Mesothelial cell of epicardium (in vitro differentiated cells): ENCODE results near the gene CLASP2. TPM values are rescaled to one million over a fixed set of nuclear protein-coding genes. Genes with fewer than 3 reads are reported as not detected.

ENCODE experiments used
- DNase-seq, 2 experiments: peaks; one replicate each; pipeline ENCODE4 v3.0.0; 2021; ENCODE audit warnings: low spot score in 2 of 2; ENCODE audit not compliant: unreplicated experiment in 2 of 2
- H3K27ac Mint-ChIP-seq: 2 replicates; pipeline ENCODE4 v1.8.0; 2021; ENCODE audit warnings: mixed read lengths
- H3K27me3 Mint-ChIP-seq: 2 replicates; pipeline ENCODE4 v1.8.0; 2021; ENCODE audit warnings: low read depth, mixed read lengths
- H3K36me3 Mint-ChIP-seq: 2 replicates; pipeline ENCODE4 v1.8.0; 2021; ENCODE audit warnings: mixed read lengths
- H3K4me1 Mint-ChIP-seq: 2 replicates; pipeline ENCODE4 v1.8.0; 2021; ENCODE audit warnings: mixed read lengths
- H3K4me3 Mint-ChIP-seq: 2 replicates; pipeline ENCODE4 v1.8.0; 2021; ENCODE audit warnings: mild to moderate bottlenecking, moderate library complexity, mixed read lengths
- H3K9me3 Mint-ChIP-seq: 2 replicates; pipeline ENCODE4 v1.8.0; 2021; ENCODE audit warnings: mixed read lengths
- CTCF ChIP-seq: fragments of 200-600 bp; sonication (generic); IDR thresholded peaks from one replicate; pipeline ENCODE4 v1.5.0; 2021; ENCODE audit warnings: antibody characterized with exemption; ENCODE audit not compliant: unreplicated experiment
- total RNA-seq: library from RNA; stranded (reverse); gene quantifications from 3 replicates; pipeline ENCODE4 v1.2.1, GENCODE V29; 2021

CLASP2 gene
- total RNA-seq, 1 donor from 2014 or later, result 64.4 TPM

GRCh38 chr3:33525232-33525631 lies 192.8 kb downstream of the CLASP2 start:
- TF ChIP-seq CTCF, result no peak
- Mint-ChIP-seq H3K36me3 (peaks cover 75% of the 10 kb centered on the region), H3K9me3 (peaks cover 54% of the 10 kb centered on the region), H3K27ac (no peak overlapping the region), H3K4me1 (no peaks in the 10 kb centered on the region), H3K4me3 (no peak overlapping the region), H3K27me3 (no peaks in the 10 kb centered on the region)
- DNase-seq, result no peak

GRCh38 chr3:33523093-33523667 lies 194.9 kb downstream of the CLASP2 start:
- no peak for TF ChIP-seq CTCF
- Mint-ChIP-seq H3K27me3 (no peaks in the 10 kb centered on the region), H3K27ac (no peak overlapping the region), H3K4me1 (peaks cover 3% of the 10 kb centered on the region), H3K9me3 (peaks cover 44% of the 10 kb centered on the region), H3K4me3 (no peak overlapping the region), H3K36me3 (peaks cover 63% of the 10 kb centered on the region)
- DNase-seq, result no peak

GRCh38 chr3:33521736-33522135 lies 196.3 kb downstream of the CLASP2 start:
- no peak for DNase-seq
- Mint-ChIP-seq H3K36me3 (peaks cover 52% of the 10 kb centered on the region), H3K27me3 (no peaks in the 10 kb centered on the region), H3K4me1 (peaks cover 6% of the 10 kb centered on the region), H3K4me3 (no peak overlapping the region), H3K27ac (no peak overlapping the region), H3K9me3 (peaks cover 34% of the 10 kb centered on the region)
- no peak for TF ChIP-seq CTCF

- TF ChIP-seq CTCF, result no peak
- Mint-ChIP-seq H3K4me3 (no peak overlapping the region), H3K9me3 (no peaks in the 10 kb centered on the region), H3K27me3 (no peaks in the 10 kb centered on the region), H3K4me1 (peaks cover 4% of the 10 kb centered on the region), H3K27ac (no peak overlapping the region), H3K36me3 (peaks cover 34% of the 10 kb centered on the region)
- DNase-seq, result no peak
These were observed 204.7 kb downstream of the CLASP2 start for GRCh38 chr3:33513262-33513863.

GRCh38 chr3:33505027-33505426 lies 213.0 kb downstream of the CLASP2 start:
- Mint-ChIP-seq H3K4me3 (no peak overlapping the region), H3K27ac (no peak overlapping the region), H3K9me3 (peaks cover 17% of the 10 kb centered on the region), H3K36me3 (peaks cover 45% of the 10 kb centered on the region), H3K4me1 (no peaks in the 10 kb centered on the region), H3K27me3 (no peaks in the 10 kb centered on the region)
- no peak for TF ChIP-seq CTCF
- DNase-seq, result no peak

- H3K27me3 Mint-ChIP-seq, result no peaks in the 10 kb centered on the region
- no peaks in the 10 kb centered on the region for H3K9me3 Mint-ChIP-seq
- no peak overlapping the region for H3K27ac Mint-ChIP-seq
- no peak overlapping the region for H3K4me3 Mint-ChIP-seq
- no peak for TF ChIP-seq CTCF
- H3K36me3 Mint-ChIP-seq, result peaks cover 21% of the 10 kb centered on the region
- peaks cover 2% of the 10 kb centered on the region for H3K4me1 Mint-ChIP-seq
- DNase-seq, result no peak
These were observed 221.6 kb downstream of the CLASP2 start for GRCh38 chr3:33496449-33496848.
